HepG2 (cell line): Measurements from ENCODE around the gene CHID1. TPM values are rescaled to one million over a fixed set of nuclear protein-coding genes. Genes with fewer than 3 reads are reported as not detected.
A peak's percentile ranks its signal among the peaks of the same experiment; 100 is the strongest.

Source experiments
- AHDC1 ChIP-seq: sonication (generic); formaldehyde crosslinking; IDR thresholded peaks from 2 replicates; pipeline ENCODE4 v1.5.1; 2020; ENCODE audit warnings: mild to moderate bottlenecking, missing genetic modification reagents, borderline replicate concordance
- LBX2 ChIP-seq: sonication (generic); formaldehyde crosslinking; IDR thresholded peaks from 2 replicates; pipeline ENCODE4 v1.5.0; 2020; ENCODE audit warnings: missing genetic modification reagents, mild to moderate bottlenecking, borderline replicate concordance
- NONO ChIP-seq, 2 experiments: fragments of 450-650 bp in 1 of 2; sonication (generic) in 1 of 2; formaldehyde crosslinking in 1 of 2; IDR thresholded peaks in 1 of 2; conservative IDR thresholded peaks in 1 of 2; 2 replicates each; pipeline versions ENCODE4 v1.6.1 to v1.8.0; 2017 to 2022; ENCODE audit warnings: mild to moderate bottlenecking in 1 of 2, missing genetic modification reagents in 1 of 2, moderate library complexity in 1 of 2
- RELA ChIP-seq: sonication (generic); formaldehyde crosslinking; IDR thresholded peaks from 2 replicates; pipeline ENCODE4 v1.4.0; 2020; ENCODE audit warnings: missing genetic modification reagents
- ZFP91 ChIP-seq: sonication (generic); formaldehyde crosslinking; IDR thresholded peaks from 2 replicates; pipeline ENCODE4 v1.9.0; 2022; ENCODE audit warnings: missing genetic modification reagents, mild to moderate bottlenecking, borderline replicate concordance
- ZNF33B ChIP-seq: sonication (generic); formaldehyde crosslinking; IDR thresholded peaks from 2 replicates; pipeline ENCODE4 v1.5.1; 2020; ENCODE audit warnings: mild to moderate bottlenecking, missing genetic modification reagents
- ZNF34 ChIP-seq: sonication (generic); formaldehyde crosslinking; IDR thresholded peaks from 2 replicates; pipeline ENCODE4 v1.4.0; 2020; ENCODE audit warnings: mild to moderate bottlenecking, missing genetic modification reagents, borderline replicate concordance
- ZNF530 ChIP-seq: sonication (generic); formaldehyde crosslinking; IDR thresholded peaks from 2 replicates; pipeline ENCODE4 v1.5.0; 2020; ENCODE audit warnings: low read depth, mild to moderate bottlenecking, missing genetic modification reagents
- polyA plus RNA-seq, 8 experiments: library from polyadenylated mRNA; depleted of rRNA in 3 of 8; stranded (reverse) in 7 of 8; unstranded in 1 of 8; fragments of >200 nt; fragmentation: Illumina TruSeq in 4 of 8; extraction: Trizol in 4 of 8; gene quantifications; 2 replicates each; pipeline versions ENCODE4 v1.2.1 to v1.2.3, GENCODE V29; 2011 to 2016; ENCODE audit warnings: low read depth in 4 of 8, missing spikeins in 1 of 8, mixed read lengths in 1 of 8; ENCODE audit not compliant: insufficient read depth in 1 of 8
- total RNA-seq, 5 experiments: library from RNA; depleted of rRNA; stranded (reverse); fragments of >200 nt; fragmentation: Illumina TruSeq; extraction: Trizol; gene quantifications; 2 replicates each; pipeline ENCODE4 v1.2.3, GENCODE V29; 2016; ENCODE audit warnings: low read depth in 1 of 5

CHID1 gene
- total and polyA plus RNA-seq, 2 of the 13 experiments (the other 11 are each of a cell fraction or from before 2014, with no cell fraction given) = 65.1 to 93.6 TPM

GRCh38 chr11:921921-922678 is 11.5 kb upstream of the CHID1 start (continued):
- TF ChIP-seq NONO (IDR thresholded peaks at IDR 0.05) (no peak), NONO (CRISPR knock-in tag; conservative IDR thresholded peaks at IDR 0.05) (no peak; the same call in 1 of the 2 replicates), ZNF34 (CRISPR knock-in tag) (no peak), AHDC1 (no peak), ZFP91 (CRISPR knock-in tag) (0 out of 2 replicates have a peak, but pooled peaks have one; percentile 11), RELA (no peak), ZNF33B (CRISPR knock-in tag) (no peak), ZNF530 (CRISPR knock-in tag) (no peak), LBX2 (no peak)
- TF ChIP-seq, all 625 proteins: peak for 29
